Suprapubic skin (tissue), 4 donors: ENCODE data around the gene TMEM82. TPM values are rescaled to one million over a fixed set of nuclear protein-coding genes. Genes with fewer than 3 reads are reported as not detected.

Source experiments
- DNase-seq, 2 donors: peaks; one replicate each; pipeline ENCODE4 v3.0.0-alpha.2; 2019; ENCODE audit warnings: low spot score in 2 of 2
- H3K27ac ChIP-seq: fragments of 200-600 bp; sonication (generic); one replicate; pipeline ENCODE4 v1.5.1; 2019
- H3K27me3 ChIP-seq: fragments of 200-600 bp; sonication (generic); one replicate; pipeline ENCODE4 v1.5.1; 2019
- H3K36me3 ChIP-seq: fragments of 200-600 bp; sonication (generic); one replicate; pipeline ENCODE4 v1.5.1; 2019
- H3K4me1 ChIP-seq: fragments of 200-600 bp; sonication (generic); one replicate; pipeline ENCODE4 v1.5.1; 2019
- H3K4me3 ChIP-seq: fragments of 200-600 bp; sonication (generic); one replicate; pipeline ENCODE4 v1.5.1; 2019; ENCODE audit warnings: mild to moderate bottlenecking
- H3K9me3 ChIP-seq: fragments of 200-600 bp; sonication (generic); one replicate; pipeline ENCODE4 v1.5.1; 2019
- EP300 ChIP-seq: sonication (generic); formaldehyde crosslinking; IDR thresholded peaks from one replicate; pipeline ENCODE4 v1.6.1; 2017; ENCODE audit warnings: antibody characterized with exemption
- POLR2A ChIP-seq, 2 donors: fragments of 450-650 bp; IDR thresholded peaks; one replicate each; pipeline ENCODE4 v1.6.1; 2017; ENCODE audit warnings: antibody characterized with exemption in 2 of 2, mild to moderate bottlenecking in 2 of 2, moderate library complexity in 2 of 2
- POLR2AphosphoS5 ChIP-seq, 3 donors: sonication (generic); formaldehyde crosslinking; IDR thresholded peaks; one replicate each; pipeline ENCODE4 v1.6.1; 2017; ENCODE audit warnings: antibody characterized with exemption in 3 of 3
- WGBS: methylation state at CpG from one replicate; pipeline ENCODE4 v1.1.5; 2018; 5-methylcytosine and 5-hydroxymethylcytosine counted together
- total RNA-seq, 4 donors: library from RNA; depleted of rRNA; stranded (reverse); fragments of >200 nt; gene quantifications; one replicate each; pipeline ENCODE4 v1.1.0, GENCODE V29; 2016
- TF ChIP-seq, protein P1 (sequence below), 2 donors: fragments of 200-600 bp in 1 of 2; fragments of 450-650 bp in 1 of 2; sonication (generic) in 1 of 2; IDR thresholded peaks; one replicate each; pipeline ENCODE4 v1.5.1; 2016 to 2019; ENCODE audit warnings: antibody characterized with exemption in 2 of 2, mild to moderate bottlenecking in 1 of 2, moderate library complexity in 1 of 2

The TMEM82 gene
- total RNA-seq, 4 donors from 2014 or later: not detected

DNA sequence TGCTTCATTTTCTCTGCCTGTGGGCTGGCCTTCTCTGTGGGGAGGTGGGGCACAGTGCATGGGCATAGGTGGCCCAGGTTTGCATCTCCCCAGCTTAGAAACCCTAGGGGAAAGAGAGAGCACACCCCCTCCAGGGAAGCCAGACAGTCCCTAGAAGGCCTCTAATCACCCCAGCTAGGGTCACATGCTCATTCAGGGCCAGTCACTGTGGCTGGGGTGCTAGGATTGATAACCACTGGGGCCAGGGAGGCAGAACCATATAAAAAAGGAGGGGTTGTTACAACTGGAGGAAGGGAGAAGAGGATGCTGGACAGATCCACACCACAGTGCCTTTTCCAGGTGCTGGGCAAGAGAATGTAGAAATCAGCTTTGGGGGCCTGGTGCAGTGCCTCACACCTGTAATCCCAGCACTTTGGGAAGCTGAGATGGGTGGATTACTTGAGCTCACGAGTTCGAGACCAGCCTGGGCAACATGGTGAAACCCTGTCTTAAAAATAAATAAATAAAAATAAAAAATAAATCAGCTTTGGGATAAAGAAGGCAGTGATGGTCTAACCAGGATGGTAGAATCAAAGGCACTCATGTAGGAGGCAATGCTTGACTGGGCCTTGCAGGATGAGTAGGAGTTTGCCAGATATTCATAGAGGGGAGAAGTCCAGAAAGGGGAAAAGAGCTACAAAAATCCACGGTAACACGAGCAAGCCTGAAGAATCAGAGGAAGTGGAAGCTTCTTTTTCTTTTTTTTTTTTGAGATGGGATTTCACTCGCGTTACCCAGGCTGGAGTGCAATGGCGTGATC, 35.8 kb downstream of the TMEM82 start:
- no peaks in the 10 kb centered on the region for H3K4me1 ChIP-seq
- WGBS: 95% methylated on average over 7 of the region's 7 CpGs
- no peaks in the 10 kb centered on the region for H3K9me3 ChIP-seq
- H3K36me3 ChIP-seq: peaks cover 41% of the 10 kb centered on the region
- H3K4me3 ChIP-seq: no peak overlapping the region
- TF ChIP-seq POLR2A (IDR thresholded peaks at IDR 0.05) (no peak), EP300 (no peak), POLR2AphosphoS5 (IDR thresholded peaks at IDR 0.05) (no peak)
- TF ChIP-seq, protein P1, sequence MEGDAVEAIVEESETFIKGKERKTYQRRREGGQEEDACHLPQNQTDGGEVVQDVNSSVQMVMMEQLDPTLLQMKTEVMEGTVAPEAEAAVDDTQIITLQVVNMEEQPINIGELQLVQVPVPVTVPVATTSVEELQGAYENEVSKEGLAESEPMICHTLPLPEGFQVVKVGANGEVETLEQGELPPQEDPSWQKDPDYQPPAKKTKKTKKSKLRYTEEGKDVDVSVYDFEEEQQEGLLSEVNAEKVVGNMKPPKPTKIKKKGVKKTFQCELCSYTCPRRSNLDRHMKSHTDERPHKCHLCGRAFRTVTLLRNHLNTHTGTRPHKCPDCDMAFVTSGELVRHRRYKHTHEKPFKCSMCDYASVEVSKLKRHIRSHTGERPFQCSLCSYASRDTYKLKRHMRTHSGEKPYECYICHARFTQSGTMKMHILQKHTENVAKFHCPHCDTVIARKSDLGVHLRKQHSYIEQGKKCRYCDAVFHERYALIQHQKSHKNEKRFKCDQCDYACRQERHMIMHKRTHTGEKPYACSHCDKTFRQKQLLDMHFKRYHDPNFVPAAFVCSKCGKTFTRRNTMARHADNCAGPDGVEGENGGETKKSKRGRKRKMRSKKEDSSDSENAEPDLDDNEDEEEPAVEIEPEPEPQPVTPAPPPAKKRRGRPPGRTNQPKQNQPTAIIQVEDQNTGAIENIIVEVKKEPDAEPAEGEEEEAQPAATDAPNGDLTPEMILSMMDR (IDR thresholded peaks at IDR 0.05): no peak
- H3K27me3 ChIP-seq: no peaks in the 10 kb centered on the region
- H3K27ac ChIP-seq: no peak overlapping the region
- no peak for DNase-seq

DNA sequence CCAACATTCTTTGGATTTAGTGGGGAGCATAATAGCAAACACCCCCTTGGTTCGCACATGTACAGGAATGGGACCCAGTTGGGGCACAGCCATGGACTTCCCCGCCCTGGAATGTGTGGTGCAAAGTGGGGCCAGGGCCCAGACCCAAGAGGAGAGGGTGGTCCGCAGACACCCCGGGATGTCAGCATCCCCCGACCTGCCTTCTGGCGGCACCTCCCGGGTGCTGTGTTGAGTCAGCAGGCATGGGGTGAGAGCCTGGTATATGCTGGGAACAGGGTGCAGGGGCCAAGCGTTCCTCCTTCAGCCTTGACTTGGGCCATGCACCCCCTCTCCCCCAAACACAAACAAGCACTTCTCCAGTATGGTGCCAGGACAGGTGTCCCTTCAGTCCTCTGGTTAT, 43.4 kb downstream of the TMEM82 start:
- TF ChIP-seq POLR2A (IDR thresholded peaks at IDR 0.05) (no peak), EP300 (no peak), POLR2AphosphoS5 (IDR thresholded peaks at IDR 0.05) (no peak)
- TF ChIP-seq, protein P1 (IDR thresholded peaks at IDR 0.05): no peak
- Histone ChIP-seq H3K4me1 (peaks cover 12% of the 10 kb centered on the region), H3K27ac (no peak overlapping the region), H3K36me3 (peaks cover 12% of the 10 kb centered on the region), H3K27me3 (no peaks in the 10 kb centered on the region), H3K9me3 (no peaks in the 10 kb centered on the region), H3K4me3 (no peak overlapping the region)
- DNase-seq: no peak
- 90% methylated on average over 4 of the region's 8 CpGs for WGBS

DNA sequence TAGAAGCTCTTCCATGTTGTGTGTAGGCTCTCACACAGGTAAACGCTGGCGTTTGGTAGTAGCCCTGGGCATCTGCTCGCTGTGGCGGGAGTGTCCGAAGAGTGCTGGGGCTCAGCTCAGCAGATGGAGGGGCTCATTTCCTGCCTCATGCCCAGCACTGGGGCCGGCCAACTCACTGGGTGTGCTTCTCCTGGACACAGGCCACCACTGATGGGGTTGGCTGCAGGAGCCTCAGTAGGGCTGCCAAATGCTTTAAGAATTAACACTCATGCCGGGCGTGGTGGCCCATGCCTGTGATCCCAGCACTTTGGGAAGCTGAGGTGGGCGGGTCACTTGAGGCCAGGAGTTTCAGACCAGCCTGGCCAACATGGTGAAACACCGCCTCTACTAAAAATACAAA, 44.3 kb downstream of the TMEM82 start:
- 78% methylated on average over 3 of the region's 10 CpGs for WGBS

DNA sequence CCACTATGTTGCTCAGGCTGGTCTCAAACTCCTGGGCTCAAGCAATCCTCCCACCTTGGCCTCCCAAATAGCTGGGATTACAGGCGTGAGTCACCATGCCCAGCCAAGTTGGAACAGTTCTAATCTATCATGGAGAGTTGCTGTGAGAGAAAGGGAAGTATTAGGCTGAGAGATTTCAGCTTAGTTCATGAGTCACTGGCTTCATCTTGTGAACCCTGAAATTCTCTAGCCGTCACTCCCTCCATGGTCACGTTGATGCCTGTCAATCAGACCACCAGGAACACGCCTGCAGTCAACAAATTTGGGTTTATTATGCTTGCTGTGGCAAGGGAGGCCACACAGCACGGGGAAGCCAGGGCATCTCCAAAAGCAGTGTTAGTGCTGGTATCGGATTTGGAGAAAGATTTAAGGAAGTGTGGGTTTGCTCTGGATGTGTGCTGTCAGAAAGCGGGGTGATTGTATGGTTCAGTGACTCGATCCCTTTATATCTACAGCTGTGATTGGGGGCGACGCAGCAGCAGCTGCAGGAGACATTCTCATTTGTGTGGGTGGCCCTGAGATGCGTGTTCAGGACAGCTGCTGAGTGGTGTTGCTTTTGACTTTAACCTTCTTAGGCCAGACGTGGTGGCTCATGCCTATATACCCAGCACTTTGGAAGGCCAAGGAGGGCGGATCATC, 46.5 kb downstream of the TMEM82 start:
- TF ChIP-seq EP300 (no peak), POLR2A (IDR thresholded peaks at IDR 0.05) (no peak), POLR2AphosphoS5 (IDR thresholded peaks at IDR 0.05) (no peak)
- TF ChIP-seq, protein P1 (IDR thresholded peaks at IDR 0.05): no peak
- Histone ChIP-seq H3K27me3 (no peaks in the 10 kb centered on the region), H3K4me3 (no peak overlapping the region), H3K27ac (no peak overlapping the region), H3K36me3 (peaks cover 6% of the 10 kb centered on the region), H3K9me3 (no peaks in the 10 kb centered on the region), H3K4me1 (peaks cover 20% of the 10 kb centered on the region)
- WGBS: 72% methylated on average over 13 of the region's 13 CpGs
- DNase-seq: no peak

More for the DNA sequence above, 44.3 kb downstream of the TMEM82 start:
- TF ChIP-seq POLR2AphosphoS5 (IDR thresholded peaks at IDR 0.05): no peak
- no peak for TF ChIP-seq POLR2A (IDR thresholded peaks at IDR 0.05)
- no peak for TF ChIP-seq EP300
- TF ChIP-seq, protein P1 (IDR thresholded peaks at IDR 0.05): no peak
- no peak for DNase-seq
- Histone ChIP-seq H3K27me3 (no peaks in the 10 kb centered on the region), H3K4me3 (no peak overlapping the region), H3K36me3 (peaks cover 6% of the 10 kb centered on the region), H3K27ac (peak overlapping the region; percentile 3), H3K4me1 (peaks cover 12% of the 10 kb centered on the region), H3K9me3 (no peaks in the 10 kb centered on the region)

DNA sequence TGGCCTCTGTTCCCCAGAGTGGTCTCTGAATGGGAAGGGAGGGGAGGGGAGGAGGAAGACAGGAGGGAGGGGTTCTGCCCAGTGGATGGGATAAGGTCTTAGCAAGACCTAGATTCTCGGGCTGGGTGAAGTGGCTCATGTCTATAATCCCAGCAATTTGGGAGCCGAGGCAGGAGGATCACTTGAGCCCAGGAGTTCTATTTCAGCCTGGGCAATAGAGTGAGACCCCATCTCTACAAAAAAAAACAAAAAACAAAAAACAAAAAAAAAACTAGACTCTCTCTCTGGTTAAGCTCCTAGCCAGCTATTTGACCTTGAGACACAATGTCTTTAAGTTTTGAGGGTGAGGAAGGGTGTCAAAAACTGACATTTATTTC, 53.8 kb downstream of the TMEM82 start:
- DNase-seq: no peak
- no peak for TF ChIP-seq POLR2AphosphoS5 (IDR thresholded peaks at IDR 0.05)
- no peak for TF ChIP-seq POLR2A (IDR thresholded peaks at IDR 0.05)
- TF ChIP-seq, protein P1 (IDR thresholded peaks at IDR 0.05): no peak
- no peak for TF ChIP-seq EP300
- H3K4me1 ChIP-seq: peaks cover 64% of the 10 kb centered on the region
- no peaks in the 10 kb centered on the region for H3K9me3 ChIP-seq
- H3K36me3 ChIP-seq: no peaks in the 10 kb centered on the region
- WGBS: 94% methylated on average over 2 of the region's 2 CpGs
- no peak overlapping the region for H3K4me3 ChIP-seq
- no peaks in the 10 kb centered on the region for H3K27me3 ChIP-seq
- peak overlapping the region; percentile 69 for H3K27ac ChIP-seq
